Panc1 (cell line): ENCODE measurements around the gene MAGI3.

Experiments used
- POLR2AphosphoS5 ChIP-seq: IDR thresholded peaks from 2 replicates; pipeline ENCODE4 v1.6.1; 2012; ENCODE audit warnings: mild to moderate bottlenecking, low read depth, low read length, moderate library complexity
- SIN3A ChIP-seq: IDR thresholded peaks from 2 replicates; pipeline ENCODE4 v1.6.1; 2012; ENCODE audit warnings: low read depth, mild to moderate bottlenecking, low read length, moderate library complexity, borderline replicate concordance; ENCODE audit not compliant: insufficient read depth
- TCF7L2 ChIP-seq: IDR thresholded peaks from 2 replicates; pipeline ENCODE4 v1.6.1; 2011; ENCODE audit warnings: mild to moderate bottlenecking, low read depth, low read length, inconsistent platforms
- TF ChIP-seq, protein P1 (sequence below): fragments of 450-650 bp; IDR thresholded peaks from 2 replicates; pipeline ENCODE4 v1.5.1; 2017; ENCODE audit warnings: mild to moderate bottlenecking
- TF ChIP-seq, protein P2 (sequence below), 2 experiments: IDR thresholded peaks; 2 replicates each; pipeline ENCODE4 v1.6.1; 2011 to 2012; ENCODE audit warnings: low read depth in 2 of 2, control low read depth in 1 of 2, low read length in 1 of 2, mild to moderate bottlenecking in 1 of 2, moderate library complexity in 1 of 2; ENCODE audit not compliant: insufficient read depth in 1 of 2

DNA sequence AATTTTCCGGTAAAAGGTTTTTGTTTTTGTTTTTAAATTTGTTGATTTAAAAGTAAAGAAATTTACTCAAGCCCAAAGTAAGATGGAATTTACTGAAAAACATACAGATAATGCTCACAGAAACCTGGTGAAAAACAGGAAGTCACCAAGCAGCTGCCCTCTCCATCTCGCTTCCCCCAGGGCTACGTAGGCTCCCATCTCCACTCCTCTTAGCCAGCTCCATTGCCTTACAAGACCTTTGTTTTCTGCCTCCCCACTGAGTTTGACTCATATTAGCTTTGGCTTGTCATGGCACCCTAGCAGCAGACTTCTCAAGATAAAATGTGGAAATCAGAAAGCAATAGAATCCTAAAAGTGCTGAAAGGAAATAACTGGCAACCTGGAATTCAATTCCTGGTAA, 311.1 kb downstream of the MAGI3 start:
- TF ChIP-seq, protein P1, sequence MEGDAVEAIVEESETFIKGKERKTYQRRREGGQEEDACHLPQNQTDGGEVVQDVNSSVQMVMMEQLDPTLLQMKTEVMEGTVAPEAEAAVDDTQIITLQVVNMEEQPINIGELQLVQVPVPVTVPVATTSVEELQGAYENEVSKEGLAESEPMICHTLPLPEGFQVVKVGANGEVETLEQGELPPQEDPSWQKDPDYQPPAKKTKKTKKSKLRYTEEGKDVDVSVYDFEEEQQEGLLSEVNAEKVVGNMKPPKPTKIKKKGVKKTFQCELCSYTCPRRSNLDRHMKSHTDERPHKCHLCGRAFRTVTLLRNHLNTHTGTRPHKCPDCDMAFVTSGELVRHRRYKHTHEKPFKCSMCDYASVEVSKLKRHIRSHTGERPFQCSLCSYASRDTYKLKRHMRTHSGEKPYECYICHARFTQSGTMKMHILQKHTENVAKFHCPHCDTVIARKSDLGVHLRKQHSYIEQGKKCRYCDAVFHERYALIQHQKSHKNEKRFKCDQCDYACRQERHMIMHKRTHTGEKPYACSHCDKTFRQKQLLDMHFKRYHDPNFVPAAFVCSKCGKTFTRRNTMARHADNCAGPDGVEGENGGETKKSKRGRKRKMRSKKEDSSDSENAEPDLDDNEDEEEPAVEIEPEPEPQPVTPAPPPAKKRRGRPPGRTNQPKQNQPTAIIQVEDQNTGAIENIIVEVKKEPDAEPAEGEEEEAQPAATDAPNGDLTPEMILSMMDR, result no peak
- no peak for TF ChIP-seq SIN3A
- no peak for TF ChIP-seq POLR2AphosphoS5
- TF ChIP-seq, protein P2, sequence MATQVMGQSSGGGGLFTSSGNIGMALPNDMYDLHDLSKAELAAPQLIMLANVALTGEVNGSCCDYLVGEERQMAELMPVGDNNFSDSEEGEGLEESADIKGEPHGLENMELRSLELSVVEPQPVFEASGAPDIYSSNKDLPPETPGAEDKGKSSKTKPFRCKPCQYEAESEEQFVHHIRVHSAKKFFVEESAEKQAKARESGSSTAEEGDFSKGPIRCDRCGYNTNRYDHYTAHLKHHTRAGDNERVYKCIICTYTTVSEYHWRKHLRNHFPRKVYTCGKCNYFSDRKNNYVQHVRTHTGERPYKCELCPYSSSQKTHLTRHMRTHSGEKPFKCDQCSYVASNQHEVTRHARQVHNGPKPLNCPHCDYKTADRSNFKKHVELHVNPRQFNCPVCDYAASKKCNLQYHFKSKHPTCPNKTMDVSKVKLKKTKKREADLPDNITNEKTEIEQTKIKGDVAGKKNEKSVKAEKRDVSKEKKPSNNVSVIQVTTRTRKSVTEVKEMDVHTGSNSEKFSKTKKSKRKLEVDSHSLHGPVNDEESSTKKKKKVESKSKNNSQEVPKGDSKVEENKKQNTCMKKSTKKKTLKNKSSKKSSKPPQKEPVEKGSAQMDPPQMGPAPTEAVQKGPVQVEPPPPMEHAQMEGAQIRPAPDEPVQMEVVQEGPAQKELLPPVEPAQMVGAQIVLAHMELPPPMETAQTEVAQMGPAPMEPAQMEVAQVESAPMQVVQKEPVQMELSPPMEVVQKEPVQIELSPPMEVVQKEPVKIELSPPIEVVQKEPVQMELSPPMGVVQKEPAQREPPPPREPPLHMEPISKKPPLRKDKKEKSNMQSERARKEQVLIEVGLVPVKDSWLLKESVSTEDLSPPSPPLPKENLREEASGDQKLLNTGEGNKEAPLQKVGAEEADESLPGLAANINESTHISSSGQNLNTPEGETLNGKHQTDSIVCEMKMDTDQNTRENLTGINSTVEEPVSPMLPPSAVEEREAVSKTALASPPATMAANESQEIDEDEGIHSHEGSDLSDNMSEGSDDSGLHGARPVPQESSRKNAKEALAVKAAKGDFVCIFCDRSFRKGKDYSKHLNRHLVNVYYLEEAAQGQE (IDR thresholded peaks at IDR 0.05; ENCODE audit: insufficient read depth in 1 of 2, low read depth in 2 of 2, low read length in 1 of 2), result no peak
- no peak for TF ChIP-seq TCF7L2
